ENCODE results near the gene ZNF577.

The ZNF577 gene

GRCh38 chr19:51830274-51830673 lies 57.5 kb downstream of the ZNF577 start:
- no peaks in the 10 kb centered on the region for H4K20me1 ChIP-seq (ENCODE audit: insufficient read depth, low read length, poor library complexity, severe bottlenecking)
- no peak overlapping the region for H3K9ac ChIP-seq (ENCODE audit: low read depth, low read length, poor library complexity, severe bottlenecking)
- H3K4me1 ChIP-seq (ENCODE audit: insufficient read depth, low read length, poor library complexity, severe bottlenecking): no peaks in the 10 kb centered on the region
- no peaks in the 10 kb centered on the region for H3K27me3 ChIP-seq (ENCODE audit: insufficient read depth, low read length, poor library complexity, severe bottlenecking)
- no peak overlapping the region for H2AFZ ChIP-seq (ENCODE audit: low read length)
- H3K9me2 ChIP-seq (replicated peaks; ENCODE audit: low read depth, low read length): no peaks in the 10 kb centered on the region
- H3F3A ChIP-seq (ENCODE audit: low read depth): no peaks in the 10 kb centered on the region
- H3K79me2 ChIP-seq (ENCODE audit: insufficient read depth, low read length): no peaks in the 10 kb centered on the region
- no peaks in the 10 kb centered on the region for H3K36me3 ChIP-seq (ENCODE audit: insufficient read depth, low read length)
- no peak overlapping the region for H3K4me2 ChIP-seq (ENCODE audit: low read depth, low read length, poor library complexity, severe bottlenecking)
- H3K9me3 ChIP-seq (ENCODE audit: insufficient read depth, low read depth, low read length): peaks cover 11% of the 10 kb centered on the region; the same call in 1 of the 2 replicates
- H3K4me3 ChIP-seq (ENCODE audit: low read length, poor library complexity, severe bottlenecking): no peak overlapping the region
- no peak for TF ChIP-seq EZH2phosphoT487 (IDR thresholded peaks at IDR 0.05; ENCODE audit: borderline replicate concordance)
- TF ChIP-seq CTCF (conservative IDR thresholded peaks at IDR 0.05; ENCODE audit: low read length): no peak

GRCh38 chr19:51824281-51825005 lies 63.3 kb downstream of the ZNF577 start:
- Histone ChIP-seq H2AFZ (ENCODE audit: low read length) (no peak overlapping the region), H3K79me2 (ENCODE audit: insufficient read depth, low read length) (no peaks in the 10 kb centered on the region), H4K20me1 (ENCODE audit: insufficient read depth, low read length, poor library complexity, severe bottlenecking) (no peaks in the 10 kb centered on the region), H3K36me3 (ENCODE audit: insufficient read depth, low read length) (no peaks in the 10 kb centered on the region), H3K9ac (ENCODE audit: low read depth, low read length, poor library complexity, severe bottlenecking) (no peak overlapping the region), H3F3A (ENCODE audit: low read depth) (no peaks in the 10 kb centered on the region), H3K9me2 (replicated peaks; ENCODE audit: low read depth, low read length) (no peaks in the 10 kb centered on the region), H3K9me3 (ENCODE audit: insufficient read depth, low read depth, low read length) (peaks cover 10% of the 10 kb centered on the region; the same call in 1 of the 2 replicates), H3K4me3 (ENCODE audit: low read length, poor library complexity, severe bottlenecking) (no peak overlapping the region), H3K4me2 (ENCODE audit: low read depth, low read length, poor library complexity, severe bottlenecking) (no peak overlapping the region), H3K4me1 (ENCODE audit: insufficient read depth, low read length, poor library complexity, severe bottlenecking) (no peaks in the 10 kb centered on the region), H3K27me3 (ENCODE audit: insufficient read depth, low read length, poor library complexity, severe bottlenecking) (no peaks in the 10 kb centered on the region)
- no peak for TF ChIP-seq CTCF (conservative IDR thresholded peaks at IDR 0.05; ENCODE audit: low read length)
- no peak for TF ChIP-seq EZH2phosphoT487 (IDR thresholded peaks at IDR 0.05; ENCODE audit: borderline replicate concordance)

- no peaks in the 10 kb centered on the region for H3F3A ChIP-seq (ENCODE audit: low read depth)
- H3K27me3 ChIP-seq (ENCODE audit: insufficient read depth, low read length, poor library complexity, severe bottlenecking): no peaks in the 10 kb centered on the region
- TF ChIP-seq EZH2phosphoT487 (IDR thresholded peaks at IDR 0.05; ENCODE audit: borderline replicate concordance) (no peak), CTCF (conservative IDR thresholded peaks at IDR 0.05; ENCODE audit: low read length) (no peak)
- H3K4me3 ChIP-seq (ENCODE audit: low read length, poor library complexity, severe bottlenecking): no peak overlapping the region
- H3K36me3 ChIP-seq (ENCODE audit: insufficient read depth, low read length): no peaks in the 10 kb centered on the region
- no peaks in the 10 kb centered on the region; the same call in 1 of the 2 replicates for H3K9me3 ChIP-seq (ENCODE audit: insufficient read depth, low read depth, low read length)
- no peaks in the 10 kb centered on the region for H3K4me1 ChIP-seq (ENCODE audit: insufficient read depth, low read length, poor library complexity, severe bottlenecking)
- H3K79me2 ChIP-seq (ENCODE audit: insufficient read depth, low read length): no peaks in the 10 kb centered on the region
- no peak overlapping the region for H2AFZ ChIP-seq (ENCODE audit: low read length)
- no peaks in the 10 kb centered on the region for H4K20me1 ChIP-seq (ENCODE audit: insufficient read depth, low read length, poor library complexity, severe bottlenecking)
- no peak overlapping the region for H3K4me2 ChIP-seq (ENCODE audit: low read depth, low read length, poor library complexity, severe bottlenecking)
- no peaks in the 10 kb centered on the region for H3K9me2 ChIP-seq (replicated peaks; ENCODE audit: low read depth, low read length)
- no peak overlapping the region for H3K9ac ChIP-seq (ENCODE audit: low read depth, low read length, poor library complexity, severe bottlenecking)
These were observed 64.8 kb downstream of the ZNF577 start for GRCh38 chr19:51822946-51823345.
